Neutrophil (primary cell): ENCODE measurements around the gene RPS15A.
"Not testable (repeated sequence)": the region's sequence is repeated elsewhere in the genome, so short reads cannot be mapped to it uniquely, and the experiment has no call there.

Source experiments
- H3K27ac ChIP-seq: fragments of 200-600 bp; sonication (generic); 2 replicates; pipeline ENCODE4 v1.5.1; 2016; ENCODE audit warnings: mild to moderate bottlenecking, moderate library complexity
- H3K27me3 ChIP-seq: fragments of 200-600 bp; sonication (generic); 2 replicates; pipeline ENCODE4 v1.6.0; 2016; ENCODE audit warnings: mild to moderate bottlenecking
- H3K36me3 ChIP-seq: fragments of 200-600 bp; sonication (generic); 2 replicates; pipeline ENCODE4 v1.5.1; 2017
- H3K4me1 ChIP-seq, 2 experiments: fragments of 200-600 bp in 1 of 2; sonication (generic) in 1 of 2; 1 replicate in 1 of 2; 2 replicates in 1 of 2; pipeline versions ENCODE4 v1.5.1 to v1.6.1; 2013 to 2016; ENCODE audit warnings: low read depth in 1 of 2, low read length in 1 of 2, mild to moderate bottlenecking in 1 of 2, moderate library complexity in 1 of 2; ENCODE audit not compliant: control insufficient read depth in 1 of 2, insufficient read depth in 1 of 2
- H3K4me3 ChIP-seq, 2 experiments: fragments of 200-600 bp in 1 of 2; sonication (generic) in 1 of 2; 1 replicate in 1 of 2; 2 replicates in 1 of 2; pipeline ENCODE4 v1.5.1; 2013 to 2016; ENCODE audit warnings: low read depth in 1 of 2, low read length in 1 of 2, mild to moderate bottlenecking in 1 of 2, moderate library complexity in 1 of 2
- H3K9me3 ChIP-seq: fragments of 200-600 bp; sonication (generic); 2 replicates; pipeline ENCODE4 v1.5.1; 2016
- CTCF ChIP-seq: fragments of 200-600 bp; sonication (generic); IDR thresholded peaks from 2 replicates; pipeline ENCODE4 v1.5.1; 2016; ENCODE audit warnings: antibody characterized with exemption

Gene RPS15A

GRCh38 chr16:18759598-18760520 is 30.3 kb downstream of the RPS15A start:
- not testable (repeated sequence) for H3K27ac ChIP-seq, H3K4me1 ChIP-seq, H3K36me3 ChIP-seq, H3K9me3 ChIP-seq, H3K4me3 ChIP-seq, H3K27me3 ChIP-seq
- TF ChIP-seq CTCF = peak; percentile 76

DNA sequence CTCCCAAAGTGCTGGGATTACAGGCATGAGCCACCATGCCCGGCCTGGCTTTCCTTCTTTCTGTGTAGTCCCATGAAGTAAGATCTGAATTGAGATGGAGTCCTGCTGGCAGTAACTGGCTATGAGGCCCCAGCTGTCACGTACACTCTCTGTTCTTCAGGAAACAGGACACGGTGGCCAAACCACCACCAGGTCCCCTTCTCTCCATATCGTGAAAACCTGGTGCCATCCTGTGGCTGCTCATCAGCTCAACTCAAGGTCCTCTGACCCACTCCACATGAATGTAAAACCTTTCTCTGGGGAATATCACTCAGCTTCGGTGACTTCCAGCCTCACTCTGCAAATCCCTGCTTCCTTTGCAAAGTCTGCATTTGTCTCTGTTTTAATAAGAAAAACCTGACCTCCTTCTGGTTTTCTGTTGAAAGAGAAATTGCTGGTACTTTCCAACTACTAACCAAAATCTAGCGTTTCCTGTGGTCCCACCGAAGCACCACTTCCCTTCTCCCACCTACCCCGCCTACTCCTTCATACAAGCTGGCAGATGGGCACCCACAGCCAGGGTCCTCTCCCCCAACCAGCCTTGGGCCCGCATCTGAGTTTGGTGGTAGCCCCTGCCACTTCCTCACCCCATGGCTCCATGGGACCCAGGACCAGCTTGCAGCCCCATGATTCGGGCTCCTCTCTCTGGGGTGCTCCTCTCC is 32.0 kb downstream of the RPS15A start:
- H3K27ac ChIP-seq, H3K4me3 ChIP-seq, H3K4me1 ChIP-seq, H3K36me3 ChIP-seq, H3K27me3 ChIP-seq, H3K9me3 ChIP-seq: not testable (repeated sequence)

DNA sequence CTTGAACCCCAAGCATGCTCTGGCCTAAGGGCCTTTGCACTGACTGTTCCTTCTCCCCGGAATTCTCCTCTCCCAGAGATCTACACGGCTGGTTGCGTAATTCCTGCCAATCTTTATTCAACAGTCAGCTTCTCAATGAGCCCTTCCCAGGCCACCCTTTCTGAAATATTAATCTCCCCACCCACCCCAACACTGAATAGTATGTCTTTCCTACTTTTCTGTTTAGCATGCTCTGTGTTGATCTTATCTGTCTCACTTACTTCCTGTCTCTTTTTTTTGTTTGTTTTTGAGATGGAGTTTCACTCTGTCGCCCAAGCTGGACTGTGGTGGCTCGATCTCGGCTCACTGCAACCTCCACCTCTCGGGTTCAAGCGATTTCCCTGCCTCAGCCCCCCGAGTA is 33.5 kb downstream of the RPS15A start:
- not testable (repeated sequence) for H3K36me3 ChIP-seq, H3K27me3 ChIP-seq, H3K9me3 ChIP-seq, H3K4me1 ChIP-seq, H3K27ac ChIP-seq, H3K4me3 ChIP-seq

DNA sequence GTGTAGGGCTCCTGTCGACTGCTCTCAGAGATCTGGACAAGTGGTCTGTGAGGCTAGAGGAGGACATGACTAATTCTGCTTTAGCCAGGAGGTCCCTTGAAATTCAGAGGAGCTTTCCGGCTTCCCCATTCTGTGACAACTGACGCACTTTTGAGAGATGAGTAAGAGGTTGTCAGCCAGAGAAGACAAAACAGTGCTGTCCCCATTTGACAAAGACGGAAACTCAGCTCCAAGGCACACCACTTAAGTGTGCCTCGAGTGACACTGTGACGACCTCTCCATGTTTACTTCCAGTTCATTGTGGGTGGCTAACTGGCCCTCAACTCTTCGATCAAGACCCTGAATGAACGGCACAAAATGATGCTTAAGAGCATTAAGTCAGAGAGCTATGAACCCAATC is 47.3 kb downstream of the RPS15A start:
- not testable (repeated sequence) for H3K36me3 ChIP-seq, H3K9me3 ChIP-seq, H3K4me1 ChIP-seq, H3K4me3 ChIP-seq, H3K27me3 ChIP-seq, H3K27ac ChIP-seq

GRCh38 chr16:18740027-18740426 is 50.1 kb downstream of the RPS15A start:
- not testable (repeated sequence) for H3K36me3 ChIP-seq, H3K9me3 ChIP-seq, H3K27ac ChIP-seq, H3K4me1 ChIP-seq, H3K27me3 ChIP-seq, H3K4me3 ChIP-seq

- not testable (repeated sequence) for H3K4me3 ChIP-seq, H3K27me3 ChIP-seq, H3K4me1 ChIP-seq, H3K36me3 ChIP-seq, H3K9me3 ChIP-seq, H3K27ac ChIP-seq
These were observed 51.4 kb downstream of the RPS15A start for GRCh38 chr16:18738768-18739167.

GRCh38 chr16:18734279-18734678 is 55.9 kb downstream of the RPS15A start:
- not testable (repeated sequence) for H3K4me3 ChIP-seq, H3K27me3 ChIP-seq, H3K9me3 ChIP-seq, H3K27ac ChIP-seq, H3K4me1 ChIP-seq, H3K36me3 ChIP-seq
